GM21447 (cell line): Measurements from ENCODE around the gene DPH1.

Source experiments
- ATAC-seq: cut with Tn5 transposase; IDR thresholded peaks from one replicate; pipeline ENCODE4 v1.9.1; 2021; ENCODE audit not compliant: unreplicated experiment

Gene DPH1

GRCh38 chr17:2049333-2050299, 19.7 kb downstream of the DPH1 start:
- no peak for ATAC-seq

- no peak for ATAC-seq
These were observed 20.5 kb downstream of the DPH1 start for GRCh38 chr17:2050300-2051060.

- no peak for ATAC-seq
These were observed 21.3 kb downstream of the DPH1 start for GRCh38 chr17:2051061-2051932.

GRCh38 chr17:2051933-2052559, 22.1 kb downstream of the DPH1 start:
- ATAC-seq, result no peak

GRCh38 chr17:2053380-2054261, 23.7 kb downstream of the DPH1 start:
- ATAC-seq, result no peak

GRCh38 chr17:2054262-2054511, 24.2 kb downstream of the DPH1 start:
- ATAC-seq, result no peak

- peak; percentile 28 for ATAC-seq
These were observed 24.7 kb downstream of the DPH1 start, which contains the start of gene HIC1 for GRCh38 chr17:2054512-2055291. HIC1 (plus strand) TSS chr17:2055103; CDS start chr17:2056691, 1,588 bp downstream.

GRCh38 chr17:2055292-2056205, 25.6 kb downstream of the DPH1 start:
- ATAC-seq, result no peak

- ATAC-seq, result no peak
These were observed 26.5 kb downstream of the DPH1 start for GRCh38 chr17:2056206-2057174.

- ATAC-seq, result no peak
These were observed 27.3 kb downstream of the DPH1 start for GRCh38 chr17:2057175-2057759.

- no peak for ATAC-seq
These were observed 28.0 kb downstream of the DPH1 start for GRCh38 chr17:2057760-2058585.

GRCh38 chr17:2058586-2059546, 28.9 kb downstream of the DPH1 start:
- no peak for ATAC-seq

GRCh38 chr17:2059547-2060384, 29.8 kb downstream of the DPH1 start:
- ATAC-seq, result no peak

GRCh38 chr17:2060385-2060658, 30.4 kb downstream of the DPH1 start:
- ATAC-seq, result no peak
